Body of pancreas (tissue), 4 donors: ENCODE data around the gene PRSS12. TPM values are rescaled to one million over a fixed set of nuclear protein-coding genes. Genes with fewer than 3 reads are reported as not detected.

Experiments used
- ATAC-seq: fragments of 150-250 bp; one replicate; pipeline ENCODE4 v1.9.1; 2016
- DNase-seq, 4 donors: peaks; one replicate each; pipeline ENCODE4 v3.0.0-alpha.2; 2019
- H3K27ac ChIP-seq, 4 donors: fragments of 200-600 bp; sonication (generic); 1 replicate in 3 of 4; 2 replicates in 1 of 4; pipeline versions ENCODE4 v1.5.1 to v1.6.1; 2016 to 2019; ENCODE audit warnings: mild to moderate bottlenecking in 1 of 4, mixed read lengths in 1 of 4, moderate library complexity in 1 of 4
- H3K27me3 ChIP-seq, 2 donors: fragments of 200-600 bp; sonication (generic); one replicate each; pipeline ENCODE4 v1.6.0; 2016; ENCODE audit warnings: mild to moderate bottlenecking in 1 of 2
- H3K36me3 ChIP-seq, 2 donors: fragments of 200-600 bp; sonication (generic); replicated peaks in 1 of 2; 2 replicates each; pipeline ENCODE4 v1.5.1; 2016; ENCODE audit warnings: low read depth in 2 of 2; ENCODE audit not compliant: insufficient read depth in 1 of 2
- H3K4me1 ChIP-seq: fragments of 200-600 bp; sonication (generic); one replicate; pipeline ENCODE4 v1.6.0; 2016
- H3K4me3 ChIP-seq, 2 donors: fragments of 200-600 bp; sonication (generic); 1 replicate in 1 of 2; 2 replicates in 1 of 2; pipeline ENCODE4 v1.5.1; 2016 to 2019
- H3K9me3 ChIP-seq, 3 donors: fragments of 200-600 bp; sonication (generic); 1 replicate in 2 of 3; 2 replicates in 1 of 3; pipeline ENCODE4 v1.5.1; 2016
- CTCF ChIP-seq, 7 experiments: fragments of 450-650 bp in 4 of 7; fragments of 200-600 bp in 3 of 7; sonication (generic) in 3 of 7; IDR thresholded peaks; one replicate each; pipeline ENCODE4 v1.5.1; 2016 to 2019; ENCODE audit warnings: antibody characterized with exemption in 7 of 7
- POLR2A ChIP-seq, 3 donors: fragments of 450-650 bp; IDR thresholded peaks; one replicate each; pipeline ENCODE4 v1.6.1; 2016; ENCODE audit warnings: antibody characterized with exemption in 3 of 3, mild to moderate bottlenecking in 2 of 3
- WGBS, 2 donors: methylation state at CpG; one replicate each; pipeline ENCODE4 v1.1.5; 2017; 5-methylcytosine and 5-hydroxymethylcytosine counted together
- intact Hi-C: fragments of 100-400 bp; cut with DNase I; formaldehyde crosslinking; loops from one replicate; pipeline ENCODE4 v1.15.1; 2023
- total RNA-seq, 2 donors: library from RNA; depleted of rRNA; stranded (reverse); fragments of >200 nt; gene quantifications; one replicate each; pipeline ENCODE4 v1.1.0, GENCODE V29; 2016

PRSS12 gene
- total RNA-seq, 2 donors from 2014 or later = 12.2 to 15.8 TPM

- Histone ChIP-seq H3K36me3 (no peaks in the 10 kb centered on the region), H3K27me3 (no peaks in the 10 kb centered on the region), H3K9me3 (no peaks in the 10 kb centered on the region), H3K27ac (peak overlapping the region in 3 of 4 donors; percentile 1 to 97 (median 28)), H3K4me3 (no peak overlapping the region), H3K4me1 (peaks cover 38% of the 10 kb centered on the region)
- 12 to 50% methylated on average over 4 of the region's 4 CpGs for WGBS, 2 donors
- intact Hi-C loops = loop anchor here (5.0 kb wide), 1 partner anchor 70 kb away; the partner anchor contains the start of gene PRSS12
- DNase-seq (peak; percentile 48 to 67 (median 54)), ATAC-seq (peak; percentile 13)
- TF ChIP-seq POLR2A (IDR thresholded peaks at IDR 0.05) (no peak), CTCF (IDR thresholded peaks at IDR 0.05) (no peak)
Measured at GRCh38 chr4:118282692-118283091, 70.1 kb downstream of the PRSS12 start.

- 28 to 29% methylated on average over 9 of the region's 9 CpGs for WGBS, 2 donors
- H3K4me3 ChIP-seq = no peak overlapping the region
- intact Hi-C loops = loop anchor here (5.0 kb wide), 1 partner anchor 70 kb away; the partner anchor contains the start of gene PRSS12
- DNase-seq = peak; percentile 31 to 49 (median 37)
- peak overlapping the region in 3 of 4 donors; percentile 41 to 97 (median 71) for H3K27ac ChIP-seq
- ATAC-seq = no peak
- peaks cover 46% of the 10 kb centered on the region for H3K4me1 ChIP-seq
- no peaks in the 10 kb centered on the region for H3K27me3 ChIP-seq
- H3K9me3 ChIP-seq = no peaks in the 10 kb centered on the region
- no peaks in the 10 kb centered on the region for H3K36me3 ChIP-seq
- TF ChIP-seq POLR2A (IDR thresholded peaks at IDR 0.05) (peak in 2 of 3 donors; percentile 26 to 27), CTCF (IDR thresholded peaks at IDR 0.05) (no peak)
Measured at GRCh38 chr4:118281611-118282442, 71.0 kb downstream of the PRSS12 start.

- no peaks in the 10 kb centered on the region for H3K9me3 ChIP-seq
- peak overlapping the region; percentile 28 to 97 (median 82) for H3K27ac ChIP-seq
- peak; percentile 71 to 83 (median 72) for DNase-seq
- no peaks in the 10 kb centered on the region for H3K36me3 ChIP-seq
- intact Hi-C loops = loop anchor here (5.0 kb wide), 1 partner anchor 72 kb away; the partner anchor contains the start of gene PRSS12
- WGBS, 2 donors = 0 to 6% methylated on average over 2 of the region's 2 CpGs
- H3K4me1 ChIP-seq = peaks cover 54% of the 10 kb centered on the region
- H3K27me3 ChIP-seq = no peaks in the 10 kb centered on the region
- TF ChIP-seq POLR2A (IDR thresholded peaks at IDR 0.05) (peak in 1 of 3 donors; percentile 40), CTCF (IDR thresholded peaks at IDR 0.05) (peak; percentile 21 to 83 (median 72))
- peak; percentile 65 for ATAC-seq
- peak overlapping the region in 1 of 2 donors; percentile 94 for H3K4me3 ChIP-seq
Measured at GRCh38 chr4:118280501-118281218, 72.1 kb downstream of the PRSS12 start.

GRCh38 chr4:118279920-118280432, 72.8 kb downstream of the PRSS12 start:
- 12 to 15% methylated on average over 2 of the region's 2 CpGs for WGBS, 2 donors
- no peak for DNase-seq
- no peak for TF ChIP-seq POLR2A (IDR thresholded peaks at IDR 0.05)
- no peak for TF ChIP-seq CTCF (IDR thresholded peaks at IDR 0.05)
- Histone ChIP-seq H3K4me1 (peaks cover 54% of the 10 kb centered on the region), H3K4me3 (peak overlapping the region; percentile 73 to 94), H3K36me3 (no peaks in the 10 kb centered on the region), H3K27me3 (no peaks in the 10 kb centered on the region), H3K9me3 (no peaks in the 10 kb centered on the region), H3K27ac (peak overlapping the region; percentile 94 to 97 (median 97))
- ATAC-seq = no peak
- intact Hi-C loops = loop anchor here (5.0 kb wide), 1 partner anchor 72 kb away; the partner anchor contains the start of gene PRSS12
